A673 (cell line): Measurements from ENCODE around the gene METTL1. TPM values are rescaled to one million over a fixed set of nuclear protein-coding genes. Genes with fewer than 3 reads are reported as not detected.

ENCODE experiments used
- BruUV-seq: library from RNA; stranded (reverse); fragments of 400-500 nt; replicated peaks from 2 replicates; lab custom pipeline; 2021; lab: Mats Ljungman, UMichigan
- CTCF ChIA-PET: fragments of 300-600 bp; sonication (Branson Sonifier 250); formaldehyde crosslinking; loops from one replicate; lab custom pipeline; 2022; ENCODE audit warnings: antibody characterized with exemption; lab: Charles Lee
- POLR2A ChIA-PET: fragments of 300-600 bp; sonication (Branson Sonifier 250); formaldehyde crosslinking; loops from one replicate; lab custom pipeline; 2022; ENCODE audit warnings: antibody characterized with exemption; ENCODE audit not compliant: low non-redundant PET; lab: Charles Lee
- DNase-seq: peaks from one replicate; pipeline ENCODE4 v3.0.0-alpha.2; 2015; ENCODE audit warnings: low spot score
- H3K27ac ChIP-seq: fragments of 200-600 bp; sonication (generic); 2 replicates; pipeline ENCODE4 v1.5.1; 2016; ENCODE audit warnings: mixed run types, low read depth, mild to moderate bottlenecking, mixed read lengths, antibody characterized with exemption, low read length; ENCODE audit not compliant: poor library complexity, severe bottlenecking
- H3K27me3 ChIP-seq: fragments of 200-600 bp; sonication (generic); replicated peaks from 2 replicates; pipeline ENCODE4 v1.6.1; 2017; ENCODE audit warnings: mixed run types, low read depth, mild to moderate bottlenecking, mixed read lengths, antibody characterized with exemption, low read length; ENCODE audit not compliant: insufficient read depth, poor library complexity
- H3K36me3 ChIP-seq: fragments of 200-600 bp; sonication (generic); 2 replicates; pipeline ENCODE4 v1.6.1; 2016; ENCODE audit warnings: mixed run types, mild to moderate bottlenecking, mixed read lengths, antibody characterized with exemption, low read length; ENCODE audit not compliant: insufficient read depth, poor library complexity, severe bottlenecking
- H3K4me1 ChIP-seq: fragments of 200-600 bp; sonication (generic); 2 replicates; pipeline ENCODE4 v1.6.1; 2017; ENCODE audit warnings: mixed run types, mild to moderate bottlenecking, mixed read lengths, antibody characterized with exemption, low read length; ENCODE audit not compliant: insufficient read depth, poor library complexity, severe bottlenecking
- H3K4me3 ChIP-seq: fragments of 200-600 bp; sonication (generic); 2 replicates; pipeline ENCODE4 v1.5.1; 2016; ENCODE audit warnings: low read depth, mixed run types, mild to moderate bottlenecking, mixed read lengths, low read length; ENCODE audit not compliant: poor library complexity, severe bottlenecking
- H3K9me3 ChIP-seq: fragments of 200-600 bp; sonication (generic); 2 replicates; pipeline ENCODE4 v1.6.1; 2016; ENCODE audit warnings: mixed run types, low read depth, mild to moderate bottlenecking, mixed read lengths, antibody characterized with exemption, low read length; ENCODE audit not compliant: poor library complexity, severe bottlenecking
- EZH2 ChIP-seq: fragments of 200-600 bp; sonication (generic); IDR thresholded peaks from 2 replicates; pipeline ENCODE4 v1.6.1; 2017; ENCODE audit warnings: borderline replicate concordance, low read depth, mild to moderate bottlenecking, mixed read lengths, antibody characterized with exemption, low read length; ENCODE audit not compliant: poor library complexity, severe bottlenecking
- intact Hi-C: fragments of 100-400 bp; cut with micrococcal nuclease; formaldehyde crosslinking; loops from one replicate; pipeline ENCODE4 v1.10.0; 2022; ENCODE audit not compliant: unreplicated experiment
- total RNA-seq: library from RNA; stranded (reverse); gene quantifications from 2 replicates; pipeline ENCODE4 v1.2.3, GENCODE V29; 2021
- TF ChIP-seq, protein P1 (sequence below): fragments of 300-800, 200-600 bp; sonication (generic); conservative IDR thresholded peaks from 2 replicates; pipeline ENCODE4 v1.5.1; 2017; ENCODE audit warnings: low read depth, mild to moderate bottlenecking, antibody characterized with exemption, low read length, moderate library complexity, mixed read lengths

The METTL1 gene
- total RNA-seq, 1 experiment from 2014 or later, result 55.6 TPM

- POLR2A ChIA-PET, result no interaction called here
- Histone ChIP-seq H3K9me3 (no peaks in the 10 kb centered on the region), H3K4me3 (no peak overlapping the region), H3K27ac (no peak overlapping the region), H3K4me1 (peaks cover 20% of the 10 kb centered on the region), H3K27me3 (peaks cover 27% of the 10 kb centered on the region), H3K36me3 (peaks cover 6% of the 10 kb centered on the region)
- no peak for DNase-seq
- BruUV-seq, result no TSS peak
- no peak for TF ChIP-seq EZH2
- TF ChIP-seq, protein P1, sequence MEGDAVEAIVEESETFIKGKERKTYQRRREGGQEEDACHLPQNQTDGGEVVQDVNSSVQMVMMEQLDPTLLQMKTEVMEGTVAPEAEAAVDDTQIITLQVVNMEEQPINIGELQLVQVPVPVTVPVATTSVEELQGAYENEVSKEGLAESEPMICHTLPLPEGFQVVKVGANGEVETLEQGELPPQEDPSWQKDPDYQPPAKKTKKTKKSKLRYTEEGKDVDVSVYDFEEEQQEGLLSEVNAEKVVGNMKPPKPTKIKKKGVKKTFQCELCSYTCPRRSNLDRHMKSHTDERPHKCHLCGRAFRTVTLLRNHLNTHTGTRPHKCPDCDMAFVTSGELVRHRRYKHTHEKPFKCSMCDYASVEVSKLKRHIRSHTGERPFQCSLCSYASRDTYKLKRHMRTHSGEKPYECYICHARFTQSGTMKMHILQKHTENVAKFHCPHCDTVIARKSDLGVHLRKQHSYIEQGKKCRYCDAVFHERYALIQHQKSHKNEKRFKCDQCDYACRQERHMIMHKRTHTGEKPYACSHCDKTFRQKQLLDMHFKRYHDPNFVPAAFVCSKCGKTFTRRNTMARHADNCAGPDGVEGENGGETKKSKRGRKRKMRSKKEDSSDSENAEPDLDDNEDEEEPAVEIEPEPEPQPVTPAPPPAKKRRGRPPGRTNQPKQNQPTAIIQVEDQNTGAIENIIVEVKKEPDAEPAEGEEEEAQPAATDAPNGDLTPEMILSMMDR, result no peak
- intact Hi-C loops, result no loop called here
- CTCF ChIA-PET, result no interaction called here
Measured at GRCh38 chr12:57761391-57761998, 10.4 kb downstream of the METTL1 start.

GRCh38 chr12:57760347-57760982 is 11.4 kb downstream of the METTL1 start:
- no peak overlapping the region for H3K4me3 ChIP-seq
- H3K4me1 ChIP-seq, result peaks cover 17% of the 10 kb centered on the region
- no peaks in the 10 kb centered on the region for H3K9me3 ChIP-seq
- DNase-seq, result no peak
- TF ChIP-seq, protein P1, result no peak
- TF ChIP-seq EZH2, result no peak
- peaks cover 6% of the 10 kb centered on the region for H3K36me3 ChIP-seq
- POLR2A ChIA-PET, result no interaction called here
- BruUV-seq, result no TSS peak
- peaks cover 17% of the 10 kb centered on the region for H3K27me3 ChIP-seq
- CTCF ChIA-PET, result no interaction called here
- intact Hi-C loops, result no loop called here
- no peak overlapping the region for H3K27ac ChIP-seq

DNA sequence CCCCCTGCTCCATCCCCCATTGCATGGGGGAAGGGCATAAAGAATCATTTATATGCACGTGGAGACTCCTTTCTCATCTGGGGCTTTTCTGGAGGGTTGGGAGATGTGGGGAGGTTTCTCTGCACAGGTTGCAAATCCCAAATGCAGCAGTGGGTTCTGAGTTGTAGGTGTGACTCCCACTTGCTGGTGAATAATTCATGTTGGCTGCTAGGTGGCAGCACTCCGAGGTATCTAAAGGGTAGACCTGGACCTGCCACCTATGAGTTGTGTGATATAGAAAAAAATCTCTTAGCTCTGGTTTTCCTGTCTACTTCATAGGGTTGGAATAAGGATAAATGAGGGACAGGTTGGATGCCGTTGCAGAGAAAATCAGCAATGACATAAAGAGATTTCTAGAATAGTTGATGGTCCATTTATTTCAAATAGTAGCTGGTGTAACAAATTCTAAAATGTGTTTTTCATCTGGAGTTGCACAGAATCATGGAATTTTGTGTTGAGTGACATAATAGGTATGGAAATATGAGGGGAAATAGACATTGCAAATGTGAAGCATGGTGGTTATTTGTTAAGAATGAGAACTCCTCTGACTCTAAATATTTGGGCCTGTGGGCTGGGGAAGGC is 12.4 kb downstream of the METTL1 start:
- TF ChIP-seq EZH2, result no peak
- TF ChIP-seq, protein P1, result peak; percentile 50
- H3K27me3 ChIP-seq, result peaks cover 7% of the 10 kb centered on the region
- H3K9me3 ChIP-seq, result no peaks in the 10 kb centered on the region
- intact Hi-C loops, result no loop called here
- no peak overlapping the region for H3K4me3 ChIP-seq
- POLR2A ChIA-PET, result interaction anchor here (0.6 kb wide), 1 partner anchor 15 kb away, joined by 9 read pairs; the partner anchor contains the start of gene TSPAN31
- no peak overlapping the region for H3K27ac ChIP-seq
- H3K4me1 ChIP-seq, result peaks cover 9% of the 10 kb centered on the region
- CTCF ChIA-PET, result no interaction called here
- peaks cover 6% of the 10 kb centered on the region for H3K36me3 ChIP-seq
- no TSS peak for BruUV-seq
- DNase-seq, result no peak
